Stimulated activated naive B cell treated with anti-CD40 and anti-IgM and Interleukin-4, amounts not matched to agents 10 μg/mL and 1 μg/mL and 100 μg/mL, for 72 hours (primary cell): ENCODE results near the gene PHOX2A.
A peak's percentile ranks its signal among the peaks of the same experiment; 100 is the strongest.
"Not testable (repeated sequence)": the region's sequence is repeated elsewhere in the genome, so short reads cannot be mapped to it uniquely, and the experiment has no call there.

ENCODE experiments used
- ATAC-seq, 2 donors: fragments of 150-1000 bp; cut with Tn5 transposase; replicated peaks; 2 replicates each; pipeline ENCODE4 v1.10.0; 2021; ENCODE audit warnings: moderate library complexity in 1 of 2
- DNase-seq: peaks from one replicate; pipeline ENCODE4 v3.0.0; 2021
- H3K27ac Mint-ChIP-seq: one replicate; pipeline ENCODE4 v1.8.0; 2022; ENCODE audit warnings: mild to moderate bottlenecking, mixed read lengths
- H3K27me3 Mint-ChIP-seq, 2 donors: one replicate each; pipeline ENCODE4 v1.8.0; 2022; ENCODE audit warnings: mixed read lengths in 2 of 2
- H3K36me3 Mint-ChIP-seq, 2 donors: one replicate each; pipeline ENCODE4 v1.8.0; 2022; ENCODE audit warnings: mixed read lengths in 2 of 2, mild to moderate bottlenecking in 1 of 2
- H3K4me1 Mint-ChIP-seq, 2 donors: one replicate each; pipeline ENCODE4 v1.8.0; 2022; ENCODE audit warnings: mixed read lengths in 2 of 2, mild to moderate bottlenecking in 1 of 2
- H3K4me3 Mint-ChIP-seq, 2 donors: one replicate each; pipeline ENCODE4 v1.8.0; 2022; ENCODE audit warnings: mild to moderate bottlenecking in 2 of 2, mixed read lengths in 2 of 2, moderate library complexity in 1 of 2
- H3K9me3 Mint-ChIP-seq, 2 donors: one replicate each; pipeline ENCODE4 v1.8.0; 2022; ENCODE audit warnings: mixed read lengths in 2 of 2, mild to moderate bottlenecking in 1 of 2

The PHOX2A gene

DNA sequence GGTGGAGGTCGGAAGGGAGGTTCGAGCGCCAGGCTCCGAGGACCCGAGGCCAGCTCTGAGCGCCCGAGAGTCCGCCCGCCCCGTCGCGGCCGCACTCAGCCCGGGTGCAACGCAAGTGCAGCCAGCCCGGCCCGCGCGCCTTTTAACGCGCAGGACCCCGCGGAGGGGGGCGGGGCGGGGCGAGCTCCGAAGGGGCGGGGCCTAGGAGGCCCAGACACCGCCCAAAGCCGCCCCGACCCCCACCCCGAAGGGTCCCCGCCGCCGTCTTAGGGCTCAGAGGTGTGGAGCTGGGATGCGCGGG is at the start of gene PHOX2A:
PHOX2A (minus strand) TSS at position 117 of the 301 bp plus-strand sequence. CDS start 172 bp downstream, outside the sequence.
- Mint-ChIP-seq H3K4me1 (peaks cover 20 to 31% of the 10 kb centered on the region in 2 donors), H3K36me3 (peaks cover 0 to 8% of the 10 kb centered on the region in 2 donors), H3K27ac (no peak within 1 kb of the TSS), H3K27me3 (peaks cover 42 to 46% of the 10 kb centered on the region in 2 donors), H3K9me3 (no peaks in the 10 kb centered on the region), H3K4me3 (peak within 1 kb of the TSS; percentile 52 to 57)
- ATAC-seq (no peak), DNase-seq (no peak)

DNA sequence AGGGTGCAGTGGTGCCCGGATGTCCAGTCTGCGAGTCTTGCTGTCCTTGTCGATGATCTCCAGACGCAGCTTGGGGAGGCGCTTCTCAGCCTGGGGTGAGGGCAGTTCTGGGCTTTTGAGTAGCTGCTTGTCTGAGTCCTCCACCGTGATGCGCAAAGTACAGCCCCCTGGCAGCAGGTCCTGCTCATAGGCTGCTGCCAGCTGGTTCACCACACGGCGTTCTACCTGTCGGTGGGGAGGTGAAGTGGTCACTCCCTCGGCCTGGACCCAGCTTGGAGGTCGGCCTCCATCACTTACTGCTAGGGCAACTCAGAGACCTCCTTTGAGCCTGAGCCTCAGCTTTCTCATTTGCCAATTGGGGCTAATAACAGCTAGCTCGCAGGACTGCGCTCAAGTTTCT is 49.4 kb upstream of the PHOX2A start:
- peaks cover 25 to 44% of the 10 kb centered on the region in 2 donors for H3K36me3 Mint-ChIP-seq
- no peak overlapping the region for H3K4me3 Mint-ChIP-seq
- H3K9me3 Mint-ChIP-seq, result no peaks in the 10 kb centered on the region
- no peak overlapping the region for H3K27ac Mint-ChIP-seq
- peaks cover 9 to 10% of the 10 kb centered on the region in 2 donors for H3K4me1 Mint-ChIP-seq
- no peak for ATAC-seq
- DNase-seq, result no peak
- no peaks in the 10 kb centered on the region for H3K27me3 Mint-ChIP-seq

GRCh38 chr11:72292106-72292785 is 48.3 kb upstream of the PHOX2A start:
- DNase-seq (no peak), ATAC-seq (no peak)
- Mint-ChIP-seq H3K27me3 (no peaks in the 10 kb centered on the region), H3K36me3 (peaks cover 23 to 40% of the 10 kb centered on the region in 2 donors), H3K4me1 (no peaks in the 10 kb centered on the region), H3K9me3 (no peaks in the 10 kb centered on the region), H3K27ac (no peak overlapping the region), H3K4me3 (no peak overlapping the region)

- not testable (repeated sequence) for DNase-seq, H3K4me1 Mint-ChIP-seq, H3K9me3 Mint-ChIP-seq, H3K4me3 Mint-ChIP-seq, H3K27ac Mint-ChIP-seq, H3K27me3 Mint-ChIP-seq
- H3K36me3 Mint-ChIP-seq, result peaks cover 19 to 35% of the 10 kb centered on the region in 2 donors
- ATAC-seq, result peak; percentile 33 to 58
Observed at GRCh38 chr11:72290741-72291140, 46.8 kb upstream of the PHOX2A start.

- DNase-seq (no peak), ATAC-seq (no peak)
- Mint-ChIP-seq H3K27me3 (peaks cover 9 to 12% of the 10 kb centered on the region in 2 donors), H3K27ac (no peak overlapping the region), H3K9me3 (no peaks in the 10 kb centered on the region), H3K4me1 (no peaks in the 10 kb centered on the region), H3K4me3 (no peak overlapping the region), H3K36me3 (peaks cover 0 to 2% of the 10 kb centered on the region in 2 donors)
Observed at GRCh38 chr11:72287293-72287692, 43.3 kb upstream of the PHOX2A start.

- Mint-ChIP-seq H3K4me3 (no peak overlapping the region), H3K4me1 (no peaks in the 10 kb centered on the region), H3K9me3 (peaks cover 0 to 4% of the 10 kb centered on the region in 2 donors), H3K27me3 (peaks cover 20 to 23% of the 10 kb centered on the region in 2 donors), H3K27ac (no peak overlapping the region), H3K36me3 (peaks cover 0 to 3% of the 10 kb centered on the region in 2 donors)
- no peak for ATAC-seq
- DNase-seq, result no peak
Observed at GRCh38 chr11:72283947-72284346, 40.0 kb upstream of the PHOX2A start.

GRCh38 chr11:72280726-72281315 is 36.8 kb upstream of the PHOX2A start:
- DNase-seq (no peak), ATAC-seq (no peak)
- Mint-ChIP-seq H3K27me3 (peaks cover 20 to 30% of the 10 kb centered on the region in 2 donors), H3K27ac (no peak overlapping the region), H3K36me3 (peaks cover 0 to 3% of the 10 kb centered on the region in 2 donors), H3K9me3 (peaks cover 0 to 5% of the 10 kb centered on the region in 2 donors), H3K4me1 (no peaks in the 10 kb centered on the region), H3K4me3 (no peak overlapping the region)

GRCh38 chr11:72280037-72280436 is 36.1 kb upstream of the PHOX2A start:
- H3K27me3 Mint-ChIP-seq, result peaks cover 20 to 30% of the 10 kb centered on the region in 2 donors
- no peak overlapping the region for H3K4me3 Mint-ChIP-seq
- H3K27ac Mint-ChIP-seq, result no peak overlapping the region
- H3K9me3 Mint-ChIP-seq, result peaks cover 0 to 5% of the 10 kb centered on the region in 2 donors
- no peak for DNase-seq
- ATAC-seq, result no peak
- no peaks in the 10 kb centered on the region for H3K4me1 Mint-ChIP-seq
- H3K36me3 Mint-ChIP-seq, result peaks cover 0 to 3% of the 10 kb centered on the region in 2 donors

DNA sequence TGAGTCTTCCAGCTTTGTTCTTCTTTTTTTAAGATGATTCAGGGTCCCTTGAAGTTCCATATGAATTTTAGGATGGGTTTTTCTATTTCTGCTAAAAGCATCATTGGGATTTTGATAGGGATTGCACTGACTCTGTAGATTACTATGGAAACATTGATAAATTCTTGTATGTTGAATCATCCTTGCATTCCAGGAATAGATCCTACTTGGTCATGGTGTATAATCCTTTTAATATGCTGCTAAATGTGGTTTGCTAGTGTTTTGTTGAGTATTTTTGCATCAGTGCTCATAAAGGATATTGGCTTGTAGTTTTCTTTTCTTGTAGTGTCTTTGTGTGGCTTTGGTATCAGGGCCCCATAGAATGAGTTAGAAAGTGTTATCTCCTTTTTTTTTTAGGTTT is 34.9 kb upstream of the PHOX2A start:
- Mint-ChIP-seq H3K27ac (no peak overlapping the region), H3K4me3 (no peak overlapping the region), H3K36me3 (peaks cover 0 to 3% of the 10 kb centered on the region in 2 donors), H3K4me1 (no peaks in the 10 kb centered on the region), H3K27me3 (peaks cover 23 to 29% of the 10 kb centered on the region in 2 donors), H3K9me3 (peaks cover 0 to 5% of the 10 kb centered on the region in 2 donors)
- no peak for ATAC-seq
- no peak for DNase-seq

DNA sequence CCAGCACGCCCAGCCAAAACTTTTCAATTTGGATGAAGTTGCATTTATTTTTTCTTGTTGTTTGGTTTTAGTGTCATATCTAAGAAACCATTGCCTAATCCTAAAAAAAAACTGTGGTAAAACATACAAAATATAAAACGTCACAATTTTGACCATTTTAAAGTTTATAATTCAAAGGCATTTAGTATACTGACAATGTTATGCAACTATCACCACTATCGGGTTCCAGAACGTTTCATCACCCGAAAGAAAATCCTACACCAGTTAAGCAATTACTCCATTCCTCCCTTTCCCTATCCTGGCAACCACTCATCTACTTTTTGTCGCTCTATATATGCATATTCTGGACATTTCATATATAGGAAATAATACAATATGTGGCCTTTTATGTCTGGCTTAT is 30.5 kb upstream of the PHOX2A start:
- Mint-ChIP-seq H3K27me3 (peaks cover 8 to 20% of the 10 kb centered on the region in 2 donors), H3K27ac (no peak overlapping the region)
- no peak for ATAC-seq

DNA sequence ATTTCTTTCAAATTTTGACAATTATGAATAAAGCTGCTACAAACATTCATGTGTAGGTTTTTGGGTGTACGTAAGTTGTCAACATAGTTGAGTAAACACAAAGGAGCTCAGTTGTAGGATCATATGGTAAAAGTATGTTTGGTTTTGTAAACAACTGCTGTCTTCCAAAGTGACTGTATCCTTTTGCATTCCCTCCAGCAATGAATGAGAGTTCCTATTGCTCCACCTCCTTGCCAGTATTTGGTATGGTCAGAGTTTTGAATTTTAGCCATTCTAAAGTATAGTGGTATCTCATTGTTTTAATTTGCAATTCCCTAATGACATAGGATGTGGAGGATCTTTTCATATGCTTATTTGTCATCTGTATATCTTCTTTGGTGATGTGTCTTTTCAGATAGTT is 28.0 kb upstream of the PHOX2A start:
- Mint-ChIP-seq H3K4me3 (no peak overlapping the region), H3K36me3 (no peaks in the 10 kb centered on the region), H3K9me3 (peaks cover 0 to 1% of the 10 kb centered on the region in 2 donors), H3K4me1 (peaks cover 0 to 4% of the 10 kb centered on the region in 2 donors), H3K27ac (no peak overlapping the region), H3K27me3 (peaks cover 14 to 26% of the 10 kb centered on the region in 2 donors)
- DNase-seq, result no peak
- no peak for ATAC-seq

More for the DNA sequence above, 30.5 kb upstream of the PHOX2A start:
- DNase-seq, result no peak
- peaks cover 0 to 4% of the 10 kb centered on the region in 2 donors for H3K4me1 Mint-ChIP-seq
- no peaks in the 10 kb centered on the region for H3K36me3 Mint-ChIP-seq
- peaks cover 0 to 1% of the 10 kb centered on the region in 2 donors for H3K9me3 Mint-ChIP-seq
- H3K4me3 Mint-ChIP-seq, result no peak overlapping the region

DNA sequence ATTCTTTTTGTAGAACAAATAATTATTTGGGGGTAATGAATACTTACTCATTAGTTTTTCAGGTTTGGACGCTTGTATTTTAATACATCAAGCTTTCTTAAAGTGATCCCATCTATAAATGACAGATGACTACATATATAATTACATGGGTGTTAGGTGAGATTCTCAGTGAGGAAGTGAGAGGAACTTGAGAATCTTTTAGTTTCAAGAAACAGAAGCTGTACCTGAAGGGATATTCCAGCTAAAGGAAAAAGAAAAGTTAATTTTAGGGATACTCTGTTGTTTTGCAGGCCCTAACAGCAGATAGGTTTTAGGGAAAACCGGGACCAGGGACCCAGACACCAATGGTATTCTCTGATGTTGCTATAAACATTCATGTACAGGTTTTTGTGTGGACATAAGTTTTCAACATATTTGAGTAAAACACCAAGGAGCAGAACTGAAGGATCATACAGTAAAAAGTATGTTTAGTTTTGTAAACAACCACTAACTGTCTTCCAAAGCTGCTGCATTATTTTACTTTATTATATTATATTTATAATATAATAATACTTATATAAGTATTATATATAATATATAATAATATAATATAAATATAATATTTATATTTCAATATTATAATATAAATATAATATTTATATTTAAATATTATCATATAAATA is 24.1 kb upstream of the PHOX2A start:
- DNase-seq, result no peak
- Mint-ChIP-seq H3K9me3 (no peaks in the 10 kb centered on the region), H3K27me3 (peaks cover 25 to 29% of the 10 kb centered on the region in 2 donors), H3K36me3 (no peaks in the 10 kb centered on the region), H3K4me1 (peaks cover 3 to 4% of the 10 kb centered on the region in 2 donors), H3K27ac (no peak overlapping the region), H3K4me3 (no peak overlapping the region)
- ATAC-seq, result no peak

GRCh38 chr11:72266960-72267359 is 23.0 kb upstream of the PHOX2A start:
- H3K36me3 Mint-ChIP-seq, H3K27ac Mint-ChIP-seq, H3K4me1 Mint-ChIP-seq, H3K4me3 Mint-ChIP-seq, ATAC-seq, H3K9me3 Mint-ChIP-seq, DNase-seq: not testable (repeated sequence)
- H3K27me3 Mint-ChIP-seq, result peaks cover 32 to 35% of the 10 kb centered on the region in 2 donors

DNA sequence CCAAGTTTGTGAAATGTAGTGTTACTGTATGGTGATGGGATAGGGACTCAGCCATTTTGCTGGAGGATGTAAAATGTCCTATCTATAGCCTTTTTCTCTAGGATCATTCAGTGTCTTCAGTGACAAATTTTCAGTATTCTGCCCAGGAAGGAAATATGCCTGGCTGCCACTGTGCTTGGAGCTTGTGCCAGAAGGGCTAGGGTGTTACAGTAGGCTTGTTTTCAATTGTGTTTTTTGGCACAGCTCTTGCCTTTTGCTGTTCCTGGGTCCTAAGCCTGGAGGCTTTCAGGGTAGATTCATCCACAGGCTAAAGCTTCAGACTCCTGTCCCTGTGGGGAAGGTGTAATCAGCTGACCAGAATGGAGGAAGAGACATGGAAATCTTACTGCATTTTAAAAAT is 22.0 kb upstream of the PHOX2A start:
- peaks cover 3 to 4% of the 10 kb centered on the region in 2 donors for H3K4me1 Mint-ChIP-seq
- no peak for DNase-seq
- H3K27ac Mint-ChIP-seq, result no peak overlapping the region
- no peaks in the 10 kb centered on the region for H3K36me3 Mint-ChIP-seq
- no peak overlapping the region for H3K4me3 Mint-ChIP-seq
- ATAC-seq, result no peak
- H3K9me3 Mint-ChIP-seq, result no peaks in the 10 kb centered on the region
- H3K27me3 Mint-ChIP-seq, result peaks cover 32 to 37% of the 10 kb centered on the region in 2 donors

GRCh38 chr11:72263361-72263760 is 19.4 kb upstream of the PHOX2A start:
- Mint-ChIP-seq H3K4me3 (no peak overlapping the region), H3K27me3 (peaks cover 27 to 29% of the 10 kb centered on the region in 2 donors), H3K27ac (no peak overlapping the region), H3K4me1 (peaks cover 0 to 3% of the 10 kb centered on the region in 2 donors), H3K36me3 (no peaks in the 10 kb centered on the region), H3K9me3 (no peaks in the 10 kb centered on the region)
- ATAC-seq (no peak), DNase-seq (no peak)
